ENCODE results near the gene ITPR1. TPM values are rescaled to one million over a fixed set of nuclear protein-coding genes. Genes with fewer than 3 reads are reported as not detected.

The ITPR1 gene
- total and polyA plus RNA-seq, 2 of the 4 experiments (the other 2 are of a cell fraction) = 1.8 to 5.7 TPM

DNA sequence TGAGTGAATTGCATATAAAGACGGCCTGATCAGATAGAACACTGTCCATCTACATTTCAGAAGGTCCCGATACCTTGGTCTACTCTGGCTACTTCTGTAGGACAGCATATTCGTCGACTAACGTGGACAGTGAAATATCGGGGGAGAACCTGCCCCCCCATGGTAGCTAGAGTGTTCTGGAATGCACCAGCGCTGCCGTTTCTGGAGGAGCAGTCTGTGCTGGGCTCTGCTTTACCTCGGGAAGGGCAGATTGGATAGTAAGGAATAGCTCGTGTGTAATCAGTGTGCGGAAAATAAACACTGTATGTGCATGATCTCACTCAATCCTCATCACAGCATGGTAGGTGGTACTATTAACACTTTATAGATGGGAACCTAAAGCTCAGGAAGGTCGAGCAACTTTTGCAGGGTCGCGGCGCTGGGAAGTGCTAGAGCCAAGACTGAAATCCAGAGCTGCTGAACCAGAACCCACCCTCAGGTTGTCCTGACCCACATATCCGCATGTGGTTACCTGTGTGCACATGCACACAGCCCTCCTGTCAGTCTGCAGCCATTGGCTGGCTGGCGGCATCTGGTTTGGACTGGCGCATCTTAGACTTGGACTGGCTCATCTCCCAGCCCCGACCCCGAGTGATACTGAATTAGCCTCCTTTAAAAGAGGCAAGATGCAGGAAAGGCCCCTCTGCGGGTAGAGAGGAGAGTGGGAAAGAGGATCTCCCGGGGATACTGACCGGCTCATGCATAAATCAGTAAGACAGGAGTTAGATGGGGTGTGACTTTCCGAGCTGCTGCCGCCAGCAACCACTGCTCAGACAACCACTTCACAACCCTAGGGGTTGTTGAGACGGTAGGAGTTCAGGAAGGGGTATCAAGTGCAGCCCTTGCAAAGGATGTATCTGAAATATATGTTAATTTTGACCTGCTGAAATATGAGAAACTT, 331.1 kb downstream of the ITPR1 start (continued):
- no peak for TF ChIP-seq MXI1 (IDR thresholded peaks at IDR 0.05; ENCODE audit: borderline replicate concordance, low read depth, low read length)
- no peak for TF ChIP-seq RAD21 (IDR thresholded peaks at IDR 0.05; ENCODE audit: low read length)

DNA sequence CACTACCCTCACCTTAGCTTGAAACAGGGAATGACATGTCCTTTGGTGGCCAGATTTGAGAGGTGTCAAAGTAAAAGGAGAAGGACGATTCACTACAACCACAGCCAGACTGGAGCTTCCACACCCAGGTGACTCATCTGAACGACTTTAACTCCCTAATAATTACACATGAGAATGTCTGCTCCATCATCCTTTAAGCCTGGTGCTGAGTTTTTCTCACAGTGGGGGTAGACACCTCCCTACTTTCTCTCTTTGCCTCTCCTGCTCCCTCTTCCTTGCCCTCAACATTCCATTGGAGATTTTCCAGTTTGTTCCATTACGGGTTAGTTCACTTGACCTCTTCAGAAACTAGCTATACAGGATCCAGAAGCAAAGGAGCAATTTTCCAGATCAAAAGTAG, 331.8 kb downstream of the ITPR1 start:
- Histone ChIP-seq H3K79me1 (ENCODE audit: low read depth in 1 of 2, low read length in 2 of 2) (no peaks in the 10 kb centered on the region), H2AFZ (replicated peaks; ENCODE audit: low read length, poor library complexity) (no peak overlapping the region), H2BK15ac (ENCODE audit: low read depth, low read length) (no peak overlapping the region), H2BK5ac (ENCODE audit: low read depth, low read length, poor library complexity, severe bottlenecking) (no peak overlapping the region), H2BK20ac (ENCODE audit: low read depth, low read length) (no peak overlapping the region), H3K4me2 (ENCODE audit: low read depth, low read length) (no peak overlapping the region), H3K9me1 (ENCODE audit: insufficient read depth, low read length) (no peaks in the 10 kb centered on the region; the same call in 1 of the 2 replicates), H3K56ac (ENCODE audit: extremely low read depth, insufficient read depth, low read length) (no peak overlapping the region), H3K9ac (ENCODE audit: low read depth, low read length) (no peak overlapping the region), H3K4me1 (ENCODE audit: control insufficient read depth, insufficient read depth, low read length) (peaks cover 2% of the 10 kb centered on the region; the same call in 1 of the 2 replicates), H2AK9ac (replicated peaks; ENCODE audit: low read depth, low read length, poor library complexity) (no peak overlapping the region), H4K5ac (ENCODE audit: low read depth, low read length) (no peak overlapping the region), H3K18ac (ENCODE audit: low read depth, low read length) (no peak overlapping the region), H4K8ac (ENCODE audit: low read depth in 2 of 2, low read length in 2 of 2) (no peak overlapping the region), H3K27ac (ENCODE audit: insufficient read depth, low read length) (no peak overlapping the region), H3K23ac (ENCODE audit: low read depth, low read length) (no peak overlapping the region), H4K91ac (ENCODE audit: insufficient read depth, low read depth, low read length) (no peak overlapping the region), H3K9me3 (ENCODE audit: control insufficient read depth, insufficient read depth, low read length) (no peaks in the 10 kb centered on the region), H3K4me3 (ENCODE audit: insufficient read depth, low read depth, low read length) (no peak overlapping the region), H3K27me3 (ENCODE audit: control insufficient read depth, insufficient read depth, low read length) (no peaks in the 10 kb centered on the region), H3K36me3 (ENCODE audit: control insufficient read depth, insufficient read depth, low read length) (no peaks in the 10 kb centered on the region), H2BK120ac (ENCODE audit: low read depth, low read length) (no peak overlapping the region; the same call in 1 of the 2 replicates), H3K14ac (replicated peaks; ENCODE audit: low read depth, low read length) (no peak overlapping the region), H2AK5ac (ENCODE audit: low read depth, low read length) (no peak overlapping the region), H4K20me1 (ENCODE audit: insufficient read depth, low read length) (no peaks in the 10 kb centered on the region), H3K4ac (ENCODE audit: low read depth, low read length) (no peak overlapping the region)
- WGBS, 2 experiments (ENCODE audit: extremely low coverage in 2 of 2, insufficient read length in 1 of 2) = no CpG with 5 or more reads among the region's 3 CpGs
- DNase-seq (peak; percentile 60), ATAC-seq (ENCODE audit: low read depth) (peak; percentile 80)
- POLR2A ChIA-PET (ENCODE audit: unreplicated experiment) = no interaction called here
- in situ Hi-C loops (cut with MboI; ENCODE audit: low sequenced_read_pairs) (no loop called here), intact Hi-C loops (cut with micrococcal nuclease) (no loop called here), dilution Hi-C loops (cut with HindIII; ENCODE audit: low sequenced_read_pairs, unreplicated experiment) (no loop called here)
- CTCF ChIA-PET = no interaction called here
- TF ChIP-seq RFX5 (IDR thresholded peaks at IDR 0.05; ENCODE audit: low read depth, low read length) (no peak), FOS (IDR thresholded peaks at IDR 0.05; ENCODE audit: low read depth, low read length) (peak; percentile 77)
- no TSS peak for BruUV-seq (replicated peaks)
